ENCODE data around the gene MACROD1.

GRCh38 chr11:64089915-64090805, 75.8 kb downstream of the MACROD1 start:
- TF ChIP-seq POLR2A (IDR thresholded peaks at IDR 0.05) (no peak), CTCF (IDR thresholded peaks at IDR 0.05) (no peak), POLR2AphosphoS5 (IDR thresholded peaks at IDR 0.05) (no peak), EP300 (IDR thresholded peaks at IDR 0.05) (no peak)

Data from suprapubic skin (tissue), 4 donors.